ENCODE data around the gene TAF10. TPM values are rescaled to one million over a fixed set of nuclear protein-coding genes. Genes with fewer than 3 reads are reported as not detected.

Gene TAF10
- total RNA-seq, 1 donor from 2014 or later = 143 TPM

GRCh38 chr11:6613496-6613895 is 1.5 kb upstream of the TAF10 start:
- DNase-seq (ENCODE audit: low read depth, low spot score) = no peak
- H3K27ac Mint-ChIP-seq (ENCODE audit: unreplicated experiment) = no peak overlapping the region

GRCh38 chr11:6611963-6612212 is 128 bp downstream of the TAF10 start:
- H3K4me1 Mint-ChIP-seq = peaks cover 22% of the 10 kb centered on the region
- H3K27me3 Mint-ChIP-seq (ENCODE audit: low read depth) = no peaks in the 10 kb centered on the region
- peaks cover 10% of the 10 kb centered on the region for H3K36me3 Mint-ChIP-seq (ENCODE audit: low read depth)
- peak overlapping the region; percentile 88 for H3K4me3 Mint-ChIP-seq
- TF ChIP-seq, protein P1, sequence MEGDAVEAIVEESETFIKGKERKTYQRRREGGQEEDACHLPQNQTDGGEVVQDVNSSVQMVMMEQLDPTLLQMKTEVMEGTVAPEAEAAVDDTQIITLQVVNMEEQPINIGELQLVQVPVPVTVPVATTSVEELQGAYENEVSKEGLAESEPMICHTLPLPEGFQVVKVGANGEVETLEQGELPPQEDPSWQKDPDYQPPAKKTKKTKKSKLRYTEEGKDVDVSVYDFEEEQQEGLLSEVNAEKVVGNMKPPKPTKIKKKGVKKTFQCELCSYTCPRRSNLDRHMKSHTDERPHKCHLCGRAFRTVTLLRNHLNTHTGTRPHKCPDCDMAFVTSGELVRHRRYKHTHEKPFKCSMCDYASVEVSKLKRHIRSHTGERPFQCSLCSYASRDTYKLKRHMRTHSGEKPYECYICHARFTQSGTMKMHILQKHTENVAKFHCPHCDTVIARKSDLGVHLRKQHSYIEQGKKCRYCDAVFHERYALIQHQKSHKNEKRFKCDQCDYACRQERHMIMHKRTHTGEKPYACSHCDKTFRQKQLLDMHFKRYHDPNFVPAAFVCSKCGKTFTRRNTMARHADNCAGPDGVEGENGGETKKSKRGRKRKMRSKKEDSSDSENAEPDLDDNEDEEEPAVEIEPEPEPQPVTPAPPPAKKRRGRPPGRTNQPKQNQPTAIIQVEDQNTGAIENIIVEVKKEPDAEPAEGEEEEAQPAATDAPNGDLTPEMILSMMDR (conservative IDR thresholded peaks at IDR 0.05) = no peak
- no peak for DNase-seq (ENCODE audit: low read depth, low spot score)
- no peaks in the 10 kb centered on the region for H3K9me3 Mint-ChIP-seq
- no peak overlapping the region for H3K27ac Mint-ChIP-seq (ENCODE audit: unreplicated experiment)

More at GRCh38 chr11:6613496-6613895, 1.5 kb upstream of the TAF10 start:
- Mint-ChIP-seq H3K9me3 (no peaks in the 10 kb centered on the region), H3K36me3 (ENCODE audit: low read depth) (peaks cover 10% of the 10 kb centered on the region), H3K4me3 (no peak overlapping the region), H3K27me3 (ENCODE audit: low read depth) (no peaks in the 10 kb centered on the region), H3K4me1 (peaks cover 13% of the 10 kb centered on the region)
- TF ChIP-seq, protein P1 (conservative IDR thresholded peaks at IDR 0.05) = no peak

GRCh38 chr11:6611092-6611962 is 689 bp downstream of the TAF10 start:
- TF ChIP-seq, protein P1 (conservative IDR thresholded peaks at IDR 0.05) = no peak
- Mint-ChIP-seq H3K4me1 (peaks cover 27% of the 10 kb centered on the region), H3K36me3 (ENCODE audit: low read depth) (peaks cover 10% of the 10 kb centered on the region)

DNA sequence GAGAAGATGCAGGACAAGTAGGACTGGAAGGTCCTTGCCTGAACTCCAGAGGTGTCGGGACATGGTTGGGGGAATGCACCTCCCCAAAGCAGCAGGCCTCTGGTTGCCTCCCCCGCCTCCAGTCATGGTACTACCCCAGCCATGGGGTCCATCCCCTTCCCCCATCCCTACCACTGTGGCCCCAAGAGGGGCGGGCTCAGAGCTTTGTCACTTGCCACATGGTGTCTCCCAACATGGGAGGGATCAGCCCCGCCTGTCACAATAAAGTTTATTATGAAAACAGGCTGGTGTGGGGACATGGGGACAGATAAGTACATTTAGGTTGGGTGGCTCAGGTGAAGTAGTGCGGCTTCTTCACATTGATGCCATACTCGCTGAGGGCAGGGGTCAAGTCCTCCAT is 1.4 kb downstream of the TAF10 start:
- Mint-ChIP-seq H3K27me3 (ENCODE audit: low read depth) (no peaks in the 10 kb centered on the region), H3K9me3 (no peaks in the 10 kb centered on the region)

More at GRCh38 chr11:6611092-6611962, 689 bp downstream of the TAF10 start:
- no peaks in the 10 kb centered on the region for H3K27me3 Mint-ChIP-seq (ENCODE audit: low read depth)
- peak overlapping the region; percentile 74 for H3K27ac Mint-ChIP-seq (ENCODE audit: unreplicated experiment)
- no peaks in the 10 kb centered on the region for H3K9me3 Mint-ChIP-seq
- H3K4me3 Mint-ChIP-seq = peak overlapping the region; percentile 88
- DNase-seq (ENCODE audit: low read depth, low spot score) = no peak

GRCh38 chr11:6609502-6610015 is 2.5 kb downstream of the TAF10 start:
- Mint-ChIP-seq H3K4me1 (peaks cover 33% of the 10 kb centered on the region), H3K27ac (ENCODE audit: unreplicated experiment) (no peak overlapping the region), H3K27me3 (ENCODE audit: low read depth) (no peaks in the 10 kb centered on the region), H3K4me3 (peak overlapping the region; percentile 88), H3K36me3 (ENCODE audit: low read depth) (peaks cover 4% of the 10 kb centered on the region), H3K9me3 (no peaks in the 10 kb centered on the region)
- TF ChIP-seq, protein P1 (conservative IDR thresholded peaks at IDR 0.05) = no peak
- no peak for DNase-seq (ENCODE audit: low read depth, low spot score)

More for the DNA sequence above, 1.4 kb downstream of the TAF10 start:
- peaks cover 5% of the 10 kb centered on the region for H3K36me3 Mint-ChIP-seq (ENCODE audit: low read depth)
- H3K27ac Mint-ChIP-seq (ENCODE audit: unreplicated experiment) = no peak overlapping the region
- peak overlapping the region; percentile 88 for H3K4me3 Mint-ChIP-seq
- DNase-seq (ENCODE audit: low read depth, low spot score) = no peak
- peaks cover 33% of the 10 kb centered on the region for H3K4me1 Mint-ChIP-seq
- TF ChIP-seq, protein P1 (conservative IDR thresholded peaks at IDR 0.05) = no peak
